Measurements from ENCODE around the gene ORM2. TPM values are rescaled to one million over a fixed set of nuclear protein-coding genes. Genes with fewer than 3 reads are reported as not detected.

Gene ORM2
- total RNA-seq, 1 experiment from 2014 or later = 0.59 TPM

DNA sequence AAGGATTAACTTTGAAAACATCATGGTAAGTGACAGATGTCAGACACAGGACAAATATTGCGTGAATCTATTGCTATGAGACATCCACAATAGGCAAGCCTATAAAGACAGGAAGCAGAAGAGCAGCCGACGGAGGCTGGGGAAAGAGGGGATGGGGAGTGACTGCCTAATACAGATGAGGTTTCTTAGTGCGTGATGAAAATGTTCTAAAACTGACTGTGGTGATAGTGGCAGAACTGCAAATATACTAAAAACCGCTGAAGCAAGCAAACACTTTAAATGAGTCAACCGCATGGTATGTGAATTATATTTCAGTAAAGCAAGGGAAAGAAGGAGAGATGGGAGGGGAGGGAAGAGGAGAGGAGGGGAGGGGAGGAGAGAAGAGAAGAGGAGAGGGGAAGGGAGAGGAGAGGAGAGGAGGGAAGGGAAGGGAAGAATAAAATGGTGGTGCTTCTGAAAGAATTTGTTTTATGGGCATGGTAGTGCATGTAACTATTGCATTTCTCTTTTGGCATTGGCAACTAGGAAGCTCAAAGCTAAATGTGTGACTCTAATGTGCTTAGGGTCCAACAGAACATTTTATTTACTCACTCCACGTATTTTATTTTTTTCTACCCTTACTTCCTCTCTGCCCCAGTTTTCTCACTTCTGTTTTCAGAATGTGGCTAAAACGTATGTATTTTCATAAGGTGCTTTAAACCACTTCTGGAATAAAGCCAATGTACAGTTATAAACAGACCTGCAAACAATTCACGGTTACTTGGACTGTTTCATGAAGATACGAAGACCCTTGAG, 36.9 kb downstream of the ORM2 start:
- ATAC-seq (no peak; the same call in 1 of the 2 replicates), DNase-seq (ENCODE audit: low read depth, low spot score) (no peak)
- TF ChIP-seq SRF (IDR thresholded peaks at IDR 0.05; ENCODE audit: low read depth) = no peak
- no peak for TF ChIP-seq POLR2AphosphoS5 (IDR thresholded peaks at IDR 0.05; ENCODE audit: low read depth, low read length)
- no peak for TF ChIP-seq YY1 (IDR thresholded peaks at IDR 0.05; ENCODE audit: extremely low read depth, insufficient replicate concordance, low read depth, low read length)
- TF ChIP-seq, protein P1, sequence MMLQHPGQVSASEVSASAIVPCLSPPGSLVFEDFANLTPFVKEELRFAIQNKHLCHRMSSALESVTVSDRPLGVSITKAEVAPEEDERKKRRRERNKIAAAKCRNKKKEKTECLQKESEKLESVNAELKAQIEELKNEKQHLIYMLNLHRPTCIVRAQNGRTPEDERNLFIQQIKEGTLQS (IDR thresholded peaks at IDR 0.05) = no peak
- no peak for TF ChIP-seq POLR2A (IDR thresholded peaks at IDR 0.05; ENCODE audit: borderline replicate concordance, extremely low read depth, insufficient read depth, insufficient read length)
- TF ChIP-seq CBX3 (IDR thresholded peaks at IDR 0.05; ENCODE audit: low read depth) = no peak
- TF ChIP-seq JUND (IDR thresholded peaks at IDR 0.05) = no peak
- TF ChIP-seq, protein P2, sequence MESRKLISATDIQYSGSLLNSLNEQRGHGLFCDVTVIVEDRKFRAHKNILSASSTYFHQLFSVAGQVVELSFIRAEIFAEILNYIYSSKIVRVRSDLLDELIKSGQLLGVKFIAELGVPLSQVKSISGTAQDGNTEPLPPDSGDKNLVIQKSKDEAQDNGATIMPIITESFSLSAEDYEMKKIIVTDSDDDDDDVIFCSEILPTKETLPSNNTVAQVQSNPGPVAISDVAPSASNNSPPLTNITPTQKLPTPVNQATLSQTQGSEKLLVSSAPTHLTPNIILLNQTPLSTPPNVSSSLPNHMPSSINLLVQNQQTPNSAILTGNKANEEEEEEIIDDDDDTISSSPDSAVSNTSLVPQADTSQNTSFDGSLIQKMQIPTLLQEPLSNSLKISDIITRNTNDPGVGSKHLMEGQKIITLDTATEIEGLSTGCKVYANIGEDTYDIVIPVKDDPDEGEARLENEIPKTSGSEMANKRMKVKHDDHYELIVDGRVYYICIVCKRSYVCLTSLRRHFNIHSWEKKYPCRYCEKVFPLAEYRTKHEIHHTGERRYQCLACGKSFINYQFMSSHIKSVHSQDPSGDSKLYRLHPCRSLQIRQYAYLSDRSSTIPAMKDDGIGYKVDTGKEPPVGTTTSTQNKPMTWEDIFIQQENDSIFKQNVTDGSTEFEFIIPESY (IDR thresholded peaks at IDR 0.05; ENCODE audit: extremely low read depth, insufficient replicate concordance, low read length) = no peak
- TF ChIP-seq, protein P3, sequence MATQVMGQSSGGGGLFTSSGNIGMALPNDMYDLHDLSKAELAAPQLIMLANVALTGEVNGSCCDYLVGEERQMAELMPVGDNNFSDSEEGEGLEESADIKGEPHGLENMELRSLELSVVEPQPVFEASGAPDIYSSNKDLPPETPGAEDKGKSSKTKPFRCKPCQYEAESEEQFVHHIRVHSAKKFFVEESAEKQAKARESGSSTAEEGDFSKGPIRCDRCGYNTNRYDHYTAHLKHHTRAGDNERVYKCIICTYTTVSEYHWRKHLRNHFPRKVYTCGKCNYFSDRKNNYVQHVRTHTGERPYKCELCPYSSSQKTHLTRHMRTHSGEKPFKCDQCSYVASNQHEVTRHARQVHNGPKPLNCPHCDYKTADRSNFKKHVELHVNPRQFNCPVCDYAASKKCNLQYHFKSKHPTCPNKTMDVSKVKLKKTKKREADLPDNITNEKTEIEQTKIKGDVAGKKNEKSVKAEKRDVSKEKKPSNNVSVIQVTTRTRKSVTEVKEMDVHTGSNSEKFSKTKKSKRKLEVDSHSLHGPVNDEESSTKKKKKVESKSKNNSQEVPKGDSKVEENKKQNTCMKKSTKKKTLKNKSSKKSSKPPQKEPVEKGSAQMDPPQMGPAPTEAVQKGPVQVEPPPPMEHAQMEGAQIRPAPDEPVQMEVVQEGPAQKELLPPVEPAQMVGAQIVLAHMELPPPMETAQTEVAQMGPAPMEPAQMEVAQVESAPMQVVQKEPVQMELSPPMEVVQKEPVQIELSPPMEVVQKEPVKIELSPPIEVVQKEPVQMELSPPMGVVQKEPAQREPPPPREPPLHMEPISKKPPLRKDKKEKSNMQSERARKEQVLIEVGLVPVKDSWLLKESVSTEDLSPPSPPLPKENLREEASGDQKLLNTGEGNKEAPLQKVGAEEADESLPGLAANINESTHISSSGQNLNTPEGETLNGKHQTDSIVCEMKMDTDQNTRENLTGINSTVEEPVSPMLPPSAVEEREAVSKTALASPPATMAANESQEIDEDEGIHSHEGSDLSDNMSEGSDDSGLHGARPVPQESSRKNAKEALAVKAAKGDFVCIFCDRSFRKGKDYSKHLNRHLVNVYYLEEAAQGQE (IDR thresholded peaks at IDR 0.05; ENCODE audit: low read depth) = no peak
- TF ChIP-seq FOSL1 (IDR thresholded peaks at IDR 0.05; ENCODE audit: low read depth) = no peak
- TF ChIP-seq ELF1 (IDR thresholded peaks at IDR 0.05; ENCODE audit: borderline replicate concordance, low read depth) = no peak
- no peak for TF ChIP-seq ZNF274 (IDR thresholded peaks at IDR 0.05; ENCODE audit: low read depth, low read length)
- no peak for TF ChIP-seq TCF7L2 (IDR thresholded peaks at IDR 0.05; ENCODE audit: borderline replicate concordance, extremely low read depth, insufficient read depth, insufficient read length)
- no peak for TF ChIP-seq RAD21 (IDR thresholded peaks at IDR 0.05; ENCODE audit: low read depth)
- TF ChIP-seq CEBPB (IDR thresholded peaks at IDR 0.05; ENCODE audit: low read depth) = no peak
- no peak for TF ChIP-seq ZFX (IDR thresholded peaks at IDR 0.05)
- no peak for TF ChIP-seq EZH2phosphoT487 (IDR thresholded peaks at IDR 0.05; ENCODE audit: borderline replicate concordance)
- TF ChIP-seq EGR1 (IDR thresholded peaks at IDR 0.05; ENCODE audit: low read depth) = no peak
- TF ChIP-seq, protein P4, sequence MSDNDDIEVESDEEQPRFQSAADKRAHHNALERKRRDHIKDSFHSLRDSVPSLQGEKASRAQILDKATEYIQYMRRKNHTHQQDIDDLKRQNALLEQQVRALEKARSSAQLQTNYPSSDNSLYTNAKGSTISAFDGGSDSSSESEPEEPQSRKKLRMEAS (IDR thresholded peaks at IDR 0.05) = no peak
- ChIA-PET RAD21 (ENCODE audit: low non-redundant PET in 1 of 2, low total read pairs in 2 of 2, uncharacterized antibody in 2 of 2, unreplicated experiment in 2 of 2) (no interaction called here), CTCF (interaction anchor here (0.9 kb wide), 1 partner anchor 38 kb away, joined by 3 read pairs; no protein-coding TSS in a partner anchor), POLR2A (no interaction called here)
- BruUV-seq (replicated peaks) = no TSS peak
- Histone ChIP-seq H3K36me3 (ENCODE audit: control insufficient read depth in 1 of 2, insufficient read depth in 2 of 2, low read length in 2 of 2) (no peaks in the 10 kb centered on the region), H3K9me2 (ENCODE audit: insufficient read depth) (no peaks in the 10 kb centered on the region), H3K79me2 (ENCODE audit: insufficient read depth, low read length) (no peaks in the 10 kb centered on the region), H3K9me3 (ENCODE audit: control insufficient read depth in 1 of 2, insufficient read depth in 1 of 2, low read depth in 1 of 2, low read length in 2 of 2) (no peaks in the 10 kb centered on the region), H3K4me1 (ENCODE audit: control insufficient read depth in 1 of 2, insufficient read depth in 2 of 2, low read length in 2 of 2) (peaks cover 0 to 8% of the 10 kb centered on the region in 2 experiments; a peak in 2 of 4 replicates), H3K4me2 (ENCODE audit: low read length) (no peak overlapping the region), H3K27ac (ENCODE audit: low read depth, low read length) (no peak overlapping the region), H2AFZ (ENCODE audit: low read depth, low read length, poor library complexity, severe bottlenecking) (no peak overlapping the region), H3K4me3 (replicated peaks in 1 of 2; ENCODE audit: low read depth in 1 of 2, low read length in 2 of 2) (no peak overlapping the region), H3K27me3 (ENCODE audit: insufficient read depth, low read length) (no peaks in the 10 kb centered on the region), H4K20me1 (ENCODE audit: insufficient read depth) (no peaks in the 10 kb centered on the region), H3K9ac (ENCODE audit: low read length) (no peak overlapping the region)
- intact Hi-C loops (cut with micrococcal nuclease) = no loop called here
